ENCODE measurements around the gene PPM1A.

PPM1A gene

GRCh38 chr14:60327447-60328331 is 78.7 kb downstream of the PPM1A start:
- no peak overlapping the region for H3K4me3 ChIP-seq (ENCODE audit: low read depth, low read length)
- DNase-seq (ENCODE audit: low read depth), result peak; percentile 36
- TF ChIP-seq, protein P1, sequence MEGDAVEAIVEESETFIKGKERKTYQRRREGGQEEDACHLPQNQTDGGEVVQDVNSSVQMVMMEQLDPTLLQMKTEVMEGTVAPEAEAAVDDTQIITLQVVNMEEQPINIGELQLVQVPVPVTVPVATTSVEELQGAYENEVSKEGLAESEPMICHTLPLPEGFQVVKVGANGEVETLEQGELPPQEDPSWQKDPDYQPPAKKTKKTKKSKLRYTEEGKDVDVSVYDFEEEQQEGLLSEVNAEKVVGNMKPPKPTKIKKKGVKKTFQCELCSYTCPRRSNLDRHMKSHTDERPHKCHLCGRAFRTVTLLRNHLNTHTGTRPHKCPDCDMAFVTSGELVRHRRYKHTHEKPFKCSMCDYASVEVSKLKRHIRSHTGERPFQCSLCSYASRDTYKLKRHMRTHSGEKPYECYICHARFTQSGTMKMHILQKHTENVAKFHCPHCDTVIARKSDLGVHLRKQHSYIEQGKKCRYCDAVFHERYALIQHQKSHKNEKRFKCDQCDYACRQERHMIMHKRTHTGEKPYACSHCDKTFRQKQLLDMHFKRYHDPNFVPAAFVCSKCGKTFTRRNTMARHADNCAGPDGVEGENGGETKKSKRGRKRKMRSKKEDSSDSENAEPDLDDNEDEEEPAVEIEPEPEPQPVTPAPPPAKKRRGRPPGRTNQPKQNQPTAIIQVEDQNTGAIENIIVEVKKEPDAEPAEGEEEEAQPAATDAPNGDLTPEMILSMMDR (IDR thresholded peaks at IDR 0.05; ENCODE audit: low read depth, low read length), result no peak
- TF ChIP-seq MAX (IDR thresholded peaks at IDR 0.05; ENCODE audit: low read depth, low read length), result no peak
- TF ChIP-seq MYC (IDR thresholded peaks at IDR 0.05; ENCODE audit: low read depth, low read length), result no peak
- no peak for TF ChIP-seq POLR2A (IDR thresholded peaks at IDR 0.05; ENCODE audit: extremely low read depth, insufficient read length)

GRCh38 chr14:60328583-60328982 is 79.6 kb downstream of the PPM1A start:
- no peak overlapping the region for H3K4me3 ChIP-seq (ENCODE audit: low read depth, low read length)
- peak; percentile 12 for DNase-seq (ENCODE audit: low read depth)
- TF ChIP-seq MYC (IDR thresholded peaks at IDR 0.05; ENCODE audit: low read depth, low read length), result no peak
- no peak for TF ChIP-seq POLR2A (IDR thresholded peaks at IDR 0.05; ENCODE audit: extremely low read depth, insufficient read length)
- TF ChIP-seq, protein P1 (IDR thresholded peaks at IDR 0.05; ENCODE audit: low read depth, low read length), result no peak
- TF ChIP-seq MAX (IDR thresholded peaks at IDR 0.05; ENCODE audit: low read depth, low read length), result no peak

GRCh38 chr14:60329274-60329673 is 80.3 kb downstream of the PPM1A start:
- TF ChIP-seq, protein P1 (IDR thresholded peaks at IDR 0.05; ENCODE audit: low read depth, low read length), result no peak
- TF ChIP-seq POLR2A (IDR thresholded peaks at IDR 0.05; ENCODE audit: extremely low read depth, insufficient read length) (no peak), MYC (IDR thresholded peaks at IDR 0.05; ENCODE audit: low read depth, low read length) (no peak), MAX (IDR thresholded peaks at IDR 0.05; ENCODE audit: low read depth, low read length) (no peak)
- DNase-seq (ENCODE audit: low read depth), result no peak
- H3K4me3 ChIP-seq (ENCODE audit: low read depth, low read length), result no peak overlapping the region

GRCh38 chr14:60331201-60332045 is 82.4 kb downstream of the PPM1A start:
- H3K4me3 ChIP-seq (ENCODE audit: low read depth, low read length), result peak overlapping the region; percentile 74
- peak; percentile 82 for DNase-seq (ENCODE audit: low read depth)
- TF ChIP-seq, protein P1 (IDR thresholded peaks at IDR 0.05; ENCODE audit: low read depth, low read length), result peak; percentile 77
- no peak for TF ChIP-seq MYC (IDR thresholded peaks at IDR 0.05; ENCODE audit: low read depth, low read length)
- TF ChIP-seq MAX (IDR thresholded peaks at IDR 0.05; ENCODE audit: low read depth, low read length), result no peak

DNA sequence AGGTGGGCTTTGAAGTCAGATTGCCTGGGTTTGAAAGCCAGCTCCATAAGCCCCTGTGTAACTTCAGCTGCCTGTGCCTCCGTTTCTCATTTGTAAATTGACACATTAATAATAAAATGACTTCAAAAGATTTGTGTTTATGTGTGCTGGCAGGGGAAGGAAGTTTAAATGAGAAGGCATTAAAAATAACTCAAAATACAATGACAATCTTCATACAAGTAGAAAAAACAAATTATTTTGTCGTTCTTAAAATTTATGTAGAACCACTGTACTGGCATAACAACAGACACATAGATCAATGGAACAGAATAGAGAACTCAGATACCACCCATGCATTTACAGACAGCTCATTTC is 83.0 kb downstream of the PPM1A start:
- DNase-seq (ENCODE audit: low read depth), result no peak
- no peak overlapping the region for H3K4me3 ChIP-seq (ENCODE audit: low read depth, low read length)
- TF ChIP-seq POLR2A (IDR thresholded peaks at IDR 0.05; ENCODE audit: extremely low read depth, insufficient read length) (no peak), MAX (IDR thresholded peaks at IDR 0.05; ENCODE audit: low read depth, low read length) (no peak), MYC (IDR thresholded peaks at IDR 0.05; ENCODE audit: low read depth, low read length) (no peak)
- TF ChIP-seq, protein P1 (IDR thresholded peaks at IDR 0.05; ENCODE audit: low read depth, low read length), result no peak

Measured in NB4 (cell line).